Anterior cingulate cortex (tissue), 58 donors: Measurements from ENCODE around the gene KCNQ1.
"Not testable (repeated sequence)": the region's sequence is repeated elsewhere in the genome, so short reads cannot be mapped to it uniquely, and the experiment has no call there.

Experiments
- DNase-seq, 58 donors: peaks; one replicate each; lab custom pipeline; 2025; lab: John Stamatoyannopoulos, UW

Gene KCNQ1

GRCh38 chr11:2468363-2469235 lies 23.8 kb downstream of the KCNQ1 start:
- no peak for DNase-seq

- no peak for DNase-seq
Observed at GRCh38 chr11:2470495-2470894, 25.7 kb downstream of the KCNQ1 start.

- no peak for DNase-seq
Observed at GRCh38 chr11:2471048-2471803, 26.4 kb downstream of the KCNQ1 start.

- DNase-seq: no peak
Observed at GRCh38 chr11:2471804-2472096, 26.9 kb downstream of the KCNQ1 start.

GRCh38 chr11:2472428-2473186 lies 27.8 kb downstream of the KCNQ1 start:
- no peak for DNase-seq

GRCh38 chr11:2473361-2474058 lies 28.7 kb downstream of the KCNQ1 start:
- DNase-seq: no peak

GRCh38 chr11:2474059-2474901 lies 29.5 kb downstream of the KCNQ1 start:
- no peak for DNase-seq

- DNase-seq: no peak
Observed at GRCh38 chr11:2475136-2475918, 30.5 kb downstream of the KCNQ1 start.

GRCh38 chr11:2477254-2477653 lies 32.4 kb downstream of the KCNQ1 start:
- no peak for DNase-seq

- no peak for DNase-seq
Observed at GRCh38 chr11:2477936-2478335, 33.1 kb downstream of the KCNQ1 start.

- DNase-seq: not testable (repeated sequence)
Observed at GRCh38 chr11:2480067-2480873, 35.5 kb downstream of the KCNQ1 start.

GRCh38 chr11:2480874-2481220 lies 36.0 kb downstream of the KCNQ1 start:
- DNase-seq: peak in 1 of 58 donors; percentile 27

GRCh38 chr11:2481253-2481652 lies 36.4 kb downstream of the KCNQ1 start:
- no peak for DNase-seq

- no peak for DNase-seq
Observed at GRCh38 chr11:2482204-2482603, 37.4 kb downstream of the KCNQ1 start.

- DNase-seq: no peak
Observed at GRCh38 chr11:2482745-2483144, 37.9 kb downstream of the KCNQ1 start.

- DNase-seq: no peak
Observed at GRCh38 chr11:2483426-2483825, 38.6 kb downstream of the KCNQ1 start.

- no peak for DNase-seq
Observed at GRCh38 chr11:2484576-2485125, 39.8 kb downstream of the KCNQ1 start.

GRCh38 chr11:2488004-2488403 lies 43.2 kb downstream of the KCNQ1 start:
- DNase-seq: no peak
